ENCODE results near the gene UBE2J1.

Gene UBE2J1

DNA sequence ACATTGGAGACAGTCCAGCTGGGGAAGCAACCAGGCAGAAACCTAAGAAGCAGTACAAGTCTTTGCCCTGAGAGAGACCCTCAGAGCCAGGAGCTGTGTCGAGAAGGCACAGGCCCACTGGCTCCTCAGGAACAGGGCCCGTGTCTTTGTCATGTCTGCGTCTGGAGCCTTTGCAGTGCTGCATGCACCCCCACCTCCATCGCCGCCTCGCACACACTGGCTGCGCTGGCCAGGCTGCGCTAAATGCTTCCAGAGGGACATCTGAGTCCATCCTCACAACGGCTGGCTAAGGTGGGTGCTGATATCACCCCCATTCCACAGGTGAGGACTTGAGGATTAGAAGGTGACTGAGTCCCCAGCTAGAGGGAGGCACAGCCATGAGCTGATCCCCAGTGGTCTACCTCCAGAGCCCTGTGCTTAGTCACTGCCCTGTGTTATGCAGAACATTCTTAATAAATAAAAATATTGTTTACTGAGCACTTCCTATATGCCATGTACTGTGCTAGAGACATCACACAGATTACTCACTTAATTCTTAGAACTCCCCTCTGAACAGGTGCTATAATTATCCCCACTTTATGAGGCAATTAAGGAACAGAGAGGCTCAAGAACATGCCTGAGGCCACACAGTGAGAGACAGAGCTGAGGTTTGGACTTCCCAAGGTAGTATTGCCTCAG, 65.0 kb downstream of the UBE2J1 start:
- Histone ChIP-seq H3K79me2 (ENCODE audit: insufficient read depth, low read length) (no peaks in the 10 kb centered on the region), H3K9me2 (replicated peaks; ENCODE audit: insufficient read depth, low read length) (no peaks in the 10 kb centered on the region), H2AFZ (ENCODE audit: low read depth, low read length, severe bottlenecking) (no peak overlapping the region), H3K4me3 (ENCODE audit: insufficient read depth, low read length, poor library complexity, severe bottlenecking) (no peak overlapping the region), H3K27me3 (ENCODE audit: low read length) (no peaks in the 10 kb centered on the region), H3K9me3 (ENCODE audit: insufficient read depth, low read length) (no peaks in the 10 kb centered on the region), H4K20me1 (ENCODE audit: low read depth, low read length) (no peaks in the 10 kb centered on the region), H3K9ac (ENCODE audit: low read length) (no peak overlapping the region), H3K4me2 (ENCODE audit: low read depth, low read length, poor library complexity, severe bottlenecking) (no peak overlapping the region), H3F3A (ENCODE audit: insufficient read depth) (no peaks in the 10 kb centered on the region), H3K36me3 (ENCODE audit: low read length) (no peaks in the 10 kb centered on the region), H3K27ac (ENCODE audit: low read depth, low read length) (no peak overlapping the region)
- TF ChIP-seq EZH2phosphoT487 (conservative IDR thresholded peaks at IDR 0.05; ENCODE audit: low read length), result no peak
- TF ChIP-seq, protein P1, sequence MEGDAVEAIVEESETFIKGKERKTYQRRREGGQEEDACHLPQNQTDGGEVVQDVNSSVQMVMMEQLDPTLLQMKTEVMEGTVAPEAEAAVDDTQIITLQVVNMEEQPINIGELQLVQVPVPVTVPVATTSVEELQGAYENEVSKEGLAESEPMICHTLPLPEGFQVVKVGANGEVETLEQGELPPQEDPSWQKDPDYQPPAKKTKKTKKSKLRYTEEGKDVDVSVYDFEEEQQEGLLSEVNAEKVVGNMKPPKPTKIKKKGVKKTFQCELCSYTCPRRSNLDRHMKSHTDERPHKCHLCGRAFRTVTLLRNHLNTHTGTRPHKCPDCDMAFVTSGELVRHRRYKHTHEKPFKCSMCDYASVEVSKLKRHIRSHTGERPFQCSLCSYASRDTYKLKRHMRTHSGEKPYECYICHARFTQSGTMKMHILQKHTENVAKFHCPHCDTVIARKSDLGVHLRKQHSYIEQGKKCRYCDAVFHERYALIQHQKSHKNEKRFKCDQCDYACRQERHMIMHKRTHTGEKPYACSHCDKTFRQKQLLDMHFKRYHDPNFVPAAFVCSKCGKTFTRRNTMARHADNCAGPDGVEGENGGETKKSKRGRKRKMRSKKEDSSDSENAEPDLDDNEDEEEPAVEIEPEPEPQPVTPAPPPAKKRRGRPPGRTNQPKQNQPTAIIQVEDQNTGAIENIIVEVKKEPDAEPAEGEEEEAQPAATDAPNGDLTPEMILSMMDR (IDR thresholded peaks at IDR 0.05; ENCODE audit: insufficient read depth, low read length, poor library complexity, severe bottlenecking), result no peak

DNA sequence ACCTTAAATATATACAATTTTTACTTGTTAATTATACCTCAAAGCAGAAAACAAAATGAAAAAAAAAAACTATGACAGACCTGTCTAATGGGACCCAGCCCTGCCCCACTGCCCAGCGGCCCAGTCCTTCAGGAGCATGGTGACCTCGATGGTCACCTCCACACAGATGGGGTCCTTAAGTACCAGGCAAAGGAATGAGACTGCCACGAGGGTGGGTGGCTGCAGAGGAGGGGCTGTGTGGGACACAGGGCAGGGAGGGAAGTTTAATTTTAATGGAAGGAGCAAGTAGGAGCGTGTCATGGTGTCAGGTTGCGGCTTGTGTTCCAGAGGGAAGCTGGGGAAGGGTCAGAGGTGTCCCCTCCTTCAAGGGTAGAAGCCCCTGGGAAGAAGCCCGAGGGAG, 66.0 kb downstream of the UBE2J1 start:
- Histone ChIP-seq H2AFZ (ENCODE audit: low read depth, low read length, severe bottlenecking) (no peak overlapping the region), H3K27me3 (ENCODE audit: low read length) (no peaks in the 10 kb centered on the region), H3K9me2 (replicated peaks; ENCODE audit: insufficient read depth, low read length) (no peaks in the 10 kb centered on the region), H3K9me3 (ENCODE audit: insufficient read depth, low read length) (no peaks in the 10 kb centered on the region), H3K27ac (ENCODE audit: low read depth, low read length) (no peak overlapping the region), H3K36me3 (ENCODE audit: low read length) (no peaks in the 10 kb centered on the region), H3K4me3 (ENCODE audit: insufficient read depth, low read length, poor library complexity, severe bottlenecking) (no peak overlapping the region), H3K9ac (ENCODE audit: low read length) (no peak overlapping the region), H4K20me1 (ENCODE audit: low read depth, low read length) (no peaks in the 10 kb centered on the region), H3F3A (ENCODE audit: insufficient read depth) (no peaks in the 10 kb centered on the region), H3K4me2 (ENCODE audit: low read depth, low read length, poor library complexity, severe bottlenecking) (no peak overlapping the region), H3K79me2 (ENCODE audit: insufficient read depth, low read length) (no peaks in the 10 kb centered on the region)
- TF ChIP-seq, protein P1 (IDR thresholded peaks at IDR 0.05; ENCODE audit: insufficient read depth, low read length, poor library complexity, severe bottlenecking), result no peak
- no peak for TF ChIP-seq EZH2phosphoT487 (conservative IDR thresholded peaks at IDR 0.05; ENCODE audit: low read length)

DNA sequence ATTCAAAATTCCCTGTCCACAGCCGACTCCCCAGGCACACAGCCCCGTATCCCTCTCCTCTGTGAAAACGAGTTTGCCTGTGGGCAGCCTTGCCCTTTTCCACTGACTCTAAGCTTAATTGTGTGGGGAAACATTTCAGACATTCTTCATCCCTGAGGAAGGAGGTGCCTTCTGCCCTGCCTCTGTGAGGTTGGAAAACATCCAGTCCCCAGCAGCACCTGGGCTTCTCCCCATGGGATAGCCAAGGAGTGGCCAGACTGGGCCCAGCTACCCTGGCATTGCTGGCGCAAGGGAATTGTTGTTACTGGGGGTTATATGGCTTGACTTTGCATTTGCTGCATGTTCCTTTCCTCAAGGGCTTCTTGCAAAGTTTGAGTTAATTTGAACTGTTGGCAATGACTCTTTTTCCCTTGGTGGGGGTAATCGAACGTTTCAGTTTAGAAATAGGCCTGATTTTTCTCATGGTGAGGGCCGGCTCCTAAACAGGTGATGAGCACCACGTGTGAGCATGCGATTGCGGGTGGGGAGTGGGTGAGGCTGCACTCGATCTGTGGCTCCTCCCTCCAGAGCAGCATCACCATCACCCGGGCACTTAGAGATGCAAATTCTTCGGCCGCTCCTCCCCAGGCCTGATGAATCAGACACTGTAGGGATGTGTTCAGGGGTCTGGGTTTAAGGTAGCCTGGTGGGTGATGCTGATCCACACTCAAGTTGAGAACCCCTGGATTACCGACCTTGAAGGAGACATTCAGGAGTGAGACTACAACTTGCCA, 67.4 kb downstream of the UBE2J1 start:
- Histone ChIP-seq H2AFZ (ENCODE audit: low read depth, low read length, severe bottlenecking) (no peak overlapping the region), H3K4me2 (ENCODE audit: low read depth, low read length, poor library complexity, severe bottlenecking) (no peak overlapping the region), H3K79me2 (ENCODE audit: insufficient read depth, low read length) (no peaks in the 10 kb centered on the region), H3K9me2 (replicated peaks; ENCODE audit: insufficient read depth, low read length) (no peaks in the 10 kb centered on the region), H3K4me3 (ENCODE audit: insufficient read depth, low read length, poor library complexity, severe bottlenecking) (no peak overlapping the region), H3F3A (ENCODE audit: insufficient read depth) (no peaks in the 10 kb centered on the region), H3K9ac (ENCODE audit: low read length) (no peak overlapping the region), H3K9me3 (ENCODE audit: insufficient read depth, low read length) (no peaks in the 10 kb centered on the region), H3K27me3 (ENCODE audit: low read length) (no peaks in the 10 kb centered on the region), H4K20me1 (ENCODE audit: low read depth, low read length) (no peaks in the 10 kb centered on the region), H3K36me3 (ENCODE audit: low read length) (no peaks in the 10 kb centered on the region), H3K27ac (ENCODE audit: low read depth, low read length) (no peak overlapping the region)
- TF ChIP-seq, protein P1 (IDR thresholded peaks at IDR 0.05; ENCODE audit: insufficient read depth, low read length, poor library complexity, severe bottlenecking), result no peak
- TF ChIP-seq EZH2phosphoT487 (conservative IDR thresholded peaks at IDR 0.05; ENCODE audit: low read length), result no peak

All from SU-DHL-6 (cell line).